Lung microvascular endothelial cell (primary cell): ENCODE data around the gene TNS3. TPM values are rescaled to one million over a fixed set of nuclear protein-coding genes. Genes with fewer than 3 reads are reported as not detected.

ENCODE experiments used
- DNase-seq, 2 donors: peaks; one replicate each; pipeline versions ENCODE4 v3.0.0 to v3.0.0-alpha.2; 2010; ENCODE audit warnings: low read depth in 2 of 2
- total RNA-seq: library from RNA; depleted of rRNA; stranded (reverse); fragments of >200 nt; gene quantifications from 2 replicates; pipeline ENCODE4 v1.2.1, GENCODE V29; 2014

The TNS3 gene
- total RNA-seq, 1 donor from 2014 or later, result 10.3 TPM

DNA sequence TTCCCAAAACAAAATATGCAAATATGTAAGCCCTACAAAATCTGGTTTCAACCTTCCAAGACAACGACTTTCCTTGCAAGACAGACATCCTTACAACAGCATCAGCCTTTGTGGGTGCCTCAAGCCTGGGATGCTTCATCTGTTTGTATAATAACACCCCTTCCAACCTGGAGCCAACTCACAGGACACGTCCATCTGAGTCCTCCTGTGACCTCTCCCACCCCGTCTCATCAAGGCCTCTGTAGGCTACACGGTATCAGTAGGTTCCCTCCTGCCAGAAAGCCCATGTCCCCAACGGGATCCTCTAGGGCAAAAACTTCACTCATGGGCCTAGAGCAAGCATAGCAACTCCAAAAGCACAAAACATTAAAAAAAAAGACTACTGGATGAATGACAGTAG lies 173.2 kb downstream of the TNS3 start:
- no peak for DNase-seq

DNA sequence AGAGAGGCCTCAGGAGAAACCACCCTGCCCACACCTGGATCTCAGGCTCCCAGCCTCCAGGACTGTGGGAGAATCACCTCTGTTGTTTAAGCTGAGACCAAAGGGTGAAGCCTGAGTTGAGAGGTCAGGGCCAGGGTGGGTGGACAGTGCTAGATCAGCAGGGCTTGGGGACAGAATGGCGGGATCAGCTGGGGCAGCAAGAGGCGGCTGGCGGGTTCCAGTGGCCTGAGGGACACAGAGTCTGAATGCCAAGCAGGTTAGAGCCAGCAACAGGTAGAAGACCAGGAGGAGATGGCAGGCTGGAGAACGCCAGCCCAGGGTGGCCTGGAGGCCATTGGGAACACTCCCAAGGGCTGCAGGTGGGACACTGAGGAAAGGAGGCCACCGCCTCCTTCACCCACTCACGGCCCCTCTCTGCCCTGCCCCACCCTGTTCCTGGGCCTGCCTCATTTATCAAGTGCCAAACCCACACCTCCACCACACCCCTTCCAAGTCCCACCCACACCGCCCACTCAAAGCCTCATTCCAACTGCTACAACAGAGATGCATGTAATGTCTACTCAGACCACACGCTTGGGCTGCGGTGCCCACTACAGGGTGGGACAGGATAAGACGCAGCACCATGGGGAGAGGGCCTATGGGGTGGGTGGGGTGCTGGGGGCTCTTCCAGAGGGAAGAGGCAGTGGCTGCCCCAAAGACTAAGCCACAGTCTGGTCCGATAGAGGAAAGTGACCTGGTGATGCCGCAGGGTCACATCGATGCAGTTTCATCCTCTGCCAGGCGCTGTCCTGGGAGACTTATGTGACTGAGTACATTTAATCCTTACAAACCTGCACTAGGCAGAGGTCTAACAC lies 173.9 kb downstream of the TNS3 start:
- no peak for DNase-seq

DNA sequence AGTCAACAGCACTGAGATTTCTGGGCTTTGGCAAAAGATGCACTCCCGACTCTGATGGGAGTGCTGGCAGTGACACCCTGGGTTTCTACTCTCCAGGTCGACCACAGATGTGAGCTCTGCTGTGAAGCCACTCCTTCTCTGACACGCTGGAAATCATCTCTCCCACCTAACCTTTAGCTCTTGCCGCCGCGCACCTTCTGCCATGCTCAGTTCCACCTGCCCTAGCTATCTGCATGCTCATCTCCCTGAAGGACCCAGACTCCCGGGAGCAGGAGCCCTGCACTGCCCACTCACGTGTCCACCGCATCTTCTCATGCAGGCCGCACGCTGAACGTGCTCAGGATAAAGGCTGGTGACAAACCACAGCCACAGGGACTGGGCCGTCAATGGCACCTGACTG lies 174.8 kb downstream of the TNS3 start:
- no peak for DNase-seq

DNA sequence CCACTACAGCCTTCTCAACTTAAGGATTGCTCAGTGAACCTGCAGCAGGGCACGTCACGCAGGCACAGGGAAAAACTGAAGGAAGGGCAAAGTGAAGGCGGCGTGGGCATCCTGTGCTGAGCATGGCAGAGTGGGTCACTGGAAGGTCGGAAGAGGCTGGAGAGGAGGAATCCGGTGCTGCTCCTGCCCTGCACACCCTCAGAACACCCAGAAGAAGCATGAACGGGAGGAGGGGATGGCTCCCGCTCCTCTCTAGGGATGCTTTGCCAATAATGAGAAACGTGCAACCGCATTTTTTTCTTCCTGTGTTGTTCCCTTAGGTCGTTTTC lies 175.1 kb downstream of the TNS3 start:
- no peak for DNase-seq

DNA sequence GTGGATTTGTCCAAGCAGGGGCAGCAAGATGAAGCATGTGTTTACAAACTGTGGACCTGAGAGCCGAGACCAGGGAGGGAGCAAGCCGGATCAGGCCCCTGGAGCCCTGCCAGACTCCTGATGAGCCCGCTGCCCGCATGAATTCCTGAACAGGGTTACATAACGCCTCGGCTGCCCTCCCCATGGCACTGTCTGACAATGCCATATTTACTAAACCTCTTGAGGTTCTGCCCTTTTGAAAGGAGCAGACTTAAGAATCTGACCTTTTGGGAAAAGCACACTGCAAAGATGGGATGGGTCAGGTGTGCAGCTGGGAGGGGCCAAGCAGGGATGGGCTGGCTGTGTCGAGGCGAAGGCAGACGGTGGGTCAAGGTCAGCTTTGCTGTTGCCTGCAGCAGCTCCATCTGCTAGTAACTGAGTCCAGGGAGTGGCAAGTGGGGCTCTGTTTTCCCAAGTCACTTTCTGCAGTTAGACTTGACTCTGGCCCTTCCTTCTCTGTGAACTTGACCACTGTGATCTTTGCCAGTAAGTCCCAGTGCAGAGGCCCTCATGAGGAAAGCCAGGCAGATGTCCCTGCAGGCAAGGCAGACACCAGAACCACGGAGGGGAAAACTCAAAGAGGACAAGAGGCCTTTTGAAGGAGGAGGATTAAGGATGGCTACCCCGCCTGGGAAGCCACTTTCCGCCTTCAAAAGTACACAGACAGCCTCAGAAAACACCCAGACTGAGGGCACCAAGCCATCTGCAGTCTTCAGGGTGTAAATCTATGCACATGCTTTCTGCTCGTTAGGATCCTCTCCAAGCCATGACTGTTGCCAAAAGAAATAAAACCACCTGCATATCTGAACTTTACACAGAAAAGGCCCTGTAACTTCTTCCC lies 175.8 kb downstream of the TNS3 start:
- DNase-seq, result peak; percentile 53 to 56

DNA sequence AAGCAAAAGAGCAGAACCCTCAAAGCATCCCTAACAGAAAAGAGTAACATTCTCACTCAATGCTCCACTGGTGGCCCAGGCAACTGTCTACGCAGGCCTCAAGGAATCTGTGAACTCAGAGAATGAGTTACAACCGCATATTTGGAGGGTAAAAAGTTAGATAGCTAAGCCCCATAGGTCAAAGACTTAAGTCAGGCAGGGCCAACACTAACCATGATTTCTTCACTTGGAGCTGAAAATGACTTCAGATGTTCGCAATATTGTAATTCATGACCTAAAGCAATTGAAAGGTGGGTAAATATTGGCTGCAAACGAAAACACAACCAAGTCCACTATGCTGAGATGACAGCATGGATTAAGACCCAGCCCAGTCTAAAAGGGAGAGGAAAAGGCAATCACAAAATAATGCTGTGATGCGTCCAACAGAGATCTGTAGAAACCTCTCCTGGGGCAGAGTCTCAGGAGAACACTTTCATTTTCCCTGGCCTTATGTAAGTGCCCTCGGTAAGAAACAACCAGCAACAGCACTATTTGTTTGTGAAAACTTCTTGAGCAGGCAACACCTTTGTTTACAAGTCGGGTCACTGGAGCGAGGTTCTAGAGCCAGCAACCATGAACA lies 176.5 kb downstream of the TNS3 start:
- no peak for DNase-seq

DNA sequence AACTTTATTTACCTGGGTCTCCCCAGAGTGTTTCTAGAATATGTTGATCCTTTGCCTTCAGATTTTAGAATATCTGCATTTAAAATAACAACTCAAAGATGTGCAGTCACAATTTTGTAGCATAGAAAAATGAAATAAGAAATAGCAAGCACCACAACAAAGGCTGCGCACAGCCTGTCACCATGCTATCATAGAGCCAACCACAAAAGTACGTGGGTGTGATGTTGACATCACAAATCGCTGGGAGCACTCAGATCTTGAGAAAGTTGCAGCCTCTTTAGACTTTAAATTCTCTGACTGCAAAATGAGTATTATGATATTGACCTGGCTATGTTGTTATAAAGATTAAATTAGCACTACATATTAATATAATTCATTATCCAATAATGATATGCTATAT lies 177.9 kb downstream of the TNS3 start:
- DNase-seq, result no peak

DNA sequence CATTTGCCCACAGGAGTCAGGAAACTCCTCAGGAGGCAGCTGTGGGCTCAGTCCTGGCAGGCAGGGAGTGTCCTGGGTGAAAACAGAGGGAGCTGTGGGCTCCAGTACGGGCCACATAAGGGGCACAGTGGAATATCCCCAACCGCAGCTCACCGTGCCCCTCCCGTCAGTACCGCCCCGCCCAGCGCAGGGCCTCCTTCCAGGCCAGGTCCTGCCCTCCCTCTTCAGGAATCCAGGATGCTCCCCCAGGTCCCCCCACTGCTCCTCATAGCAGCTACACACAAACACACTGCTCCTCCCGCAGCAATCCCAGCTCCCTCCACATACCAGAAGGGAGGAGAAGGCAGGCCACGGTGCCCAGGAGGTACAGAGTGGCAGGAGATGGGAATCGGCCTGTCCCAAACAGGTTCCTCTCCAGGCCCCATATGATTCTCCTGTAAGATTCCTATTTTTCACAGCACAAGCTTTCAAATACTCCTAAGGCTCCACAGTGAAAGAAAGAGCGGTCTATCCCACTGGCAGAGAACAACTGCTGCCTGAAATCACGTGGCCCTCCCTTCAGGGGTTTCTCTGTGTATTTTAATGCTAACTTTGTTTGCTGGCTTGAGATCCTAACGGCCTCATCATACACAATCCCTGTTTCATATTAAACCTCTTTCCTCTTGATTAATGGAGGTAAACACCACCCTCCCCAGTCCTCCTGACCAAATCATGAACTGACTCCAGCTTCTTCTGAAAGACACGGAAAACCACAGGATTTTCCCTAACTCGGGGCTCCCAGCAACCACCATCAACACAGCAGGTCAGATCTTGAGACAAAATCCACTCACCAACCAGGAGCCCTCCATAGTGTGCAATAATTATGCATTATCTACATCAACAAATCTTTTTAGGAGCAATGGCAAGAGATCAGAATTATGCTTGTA lies 178.7 kb downstream of the TNS3 start:
- no peak for DNase-seq

DNA sequence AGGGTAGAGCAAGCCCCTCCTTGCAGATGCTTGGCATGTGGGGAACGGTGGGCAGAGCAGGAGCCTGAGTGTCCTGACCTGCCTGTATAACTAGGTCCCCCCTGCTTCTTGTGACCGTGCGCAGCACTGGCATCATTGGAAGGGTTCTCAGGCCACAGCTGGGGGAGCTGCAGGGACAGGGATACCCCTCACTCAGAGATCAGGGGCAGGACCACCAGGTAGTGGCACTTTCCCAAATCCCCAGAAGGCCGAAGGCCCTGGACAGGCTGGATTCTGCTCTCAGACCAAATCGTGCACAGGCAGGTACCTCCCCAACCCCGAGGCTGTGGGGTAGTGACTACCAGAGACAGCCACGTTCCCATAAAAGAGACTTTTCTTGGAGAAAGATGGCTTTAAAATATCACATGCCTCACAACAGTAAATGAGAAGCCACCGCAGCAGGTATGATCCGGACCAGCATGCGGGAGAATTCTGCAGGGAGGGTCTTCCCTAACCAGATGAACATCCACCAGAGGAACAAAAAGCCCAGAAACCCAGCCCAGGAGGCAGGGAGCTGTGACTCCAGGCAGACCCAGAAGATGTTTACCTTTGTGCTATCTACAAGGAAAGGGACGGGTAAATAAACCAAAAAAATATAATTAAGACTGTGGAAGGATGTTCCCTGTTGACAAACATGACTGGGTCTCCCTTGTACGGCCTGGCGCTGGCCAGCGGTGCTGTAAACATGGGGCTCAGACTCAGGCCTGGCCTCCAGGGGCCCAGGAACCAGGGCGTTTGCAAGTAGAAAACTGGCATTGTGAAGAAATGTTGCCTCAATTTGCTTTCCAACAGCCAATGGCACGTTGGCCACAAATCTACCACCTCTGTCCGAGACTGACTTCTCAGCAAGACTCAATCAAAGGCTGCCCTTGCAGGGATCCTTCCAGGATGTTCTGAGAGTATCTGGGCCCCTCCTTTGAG lies 180.0 kb downstream of the TNS3 start:
- DNase-seq, result no peak

DNA sequence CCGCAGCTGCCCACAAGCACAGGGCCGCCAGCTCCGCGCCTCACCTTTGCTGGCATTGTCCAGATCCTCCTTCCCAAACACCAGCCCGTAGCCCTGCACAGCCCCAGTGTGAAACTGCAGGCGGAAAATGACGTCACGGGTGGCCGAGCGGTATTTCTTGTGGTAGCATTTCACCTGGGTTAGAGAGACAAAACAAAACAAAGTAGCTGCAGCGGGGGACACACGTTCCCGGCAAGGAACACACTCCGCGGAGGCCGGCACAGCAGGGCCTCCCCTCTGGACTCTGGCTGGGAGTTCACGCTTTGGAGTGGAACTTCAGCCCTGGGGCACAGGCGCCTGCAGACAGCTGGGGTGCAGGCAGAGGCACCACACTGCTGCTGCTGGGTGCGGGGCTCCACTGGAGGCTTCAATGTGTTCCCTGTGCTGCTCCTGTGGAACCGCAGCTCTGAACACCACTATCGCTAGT lies 181.1 kb downstream of the TNS3 start:
- no peak for DNase-seq

DNA sequence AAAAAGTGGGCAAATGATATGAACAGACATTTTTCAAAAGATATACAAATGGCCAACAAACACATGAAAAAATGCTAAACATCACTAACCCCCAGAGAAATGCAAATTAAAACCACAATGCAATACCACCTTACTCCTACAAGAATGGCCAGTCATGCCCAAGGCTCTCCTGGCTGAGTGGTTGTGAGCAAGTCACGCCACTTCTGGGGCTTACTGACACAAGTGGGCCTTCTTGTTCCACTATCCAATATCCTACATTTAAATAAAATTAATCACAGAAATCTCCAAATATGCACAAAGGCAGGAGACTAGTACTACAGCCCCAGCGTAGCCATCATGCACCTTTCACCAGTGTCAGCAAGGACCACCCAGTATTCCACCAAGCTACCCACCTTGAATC lies 181.9 kb downstream of the TNS3 start:
- DNase-seq, result no peak

DNA sequence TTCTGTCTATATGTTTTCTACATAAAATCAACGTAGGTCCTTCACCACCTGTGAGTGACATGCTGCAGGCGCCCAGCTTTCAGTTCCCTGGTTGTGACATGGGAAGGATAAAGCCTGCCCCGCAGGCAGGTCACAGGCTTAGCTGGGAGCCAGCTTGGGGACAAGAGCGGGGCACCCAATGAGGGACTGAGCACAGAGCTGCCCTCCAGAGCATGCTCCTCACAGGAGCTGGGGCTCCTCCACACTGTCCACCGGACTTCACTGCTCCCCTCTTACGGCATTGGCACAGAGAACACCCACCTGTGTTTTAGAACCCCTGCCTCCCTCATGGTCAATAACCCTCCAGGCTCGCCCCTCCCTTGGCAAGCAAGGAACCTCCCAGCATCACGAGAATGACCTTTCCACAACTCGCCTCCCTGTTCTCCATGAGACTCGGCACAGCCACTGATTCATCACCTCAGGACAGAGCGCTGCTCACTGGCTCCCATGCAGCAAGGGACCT lies 187.1 kb downstream of the TNS3 start:
- DNase-seq, result no peak

DNA sequence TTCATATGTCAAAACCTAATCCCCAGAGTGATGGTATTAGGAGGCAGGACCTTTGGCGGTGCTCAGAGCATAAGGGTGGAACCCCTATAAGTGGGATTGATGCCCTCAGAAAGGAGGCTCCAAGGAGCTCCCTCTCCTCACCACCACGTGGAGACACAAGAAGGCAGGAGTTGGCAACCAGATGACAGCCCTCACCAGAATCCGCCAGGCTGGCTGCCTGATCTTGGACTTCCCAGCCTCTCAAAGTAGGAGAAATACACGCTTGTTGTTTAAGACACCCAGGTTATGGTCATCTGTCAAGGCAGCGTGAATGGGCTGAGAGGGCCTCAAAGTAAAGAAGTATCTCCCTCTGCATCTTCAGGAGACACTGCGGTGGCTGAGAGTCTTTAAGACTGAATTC lies 187.7 kb downstream of the TNS3 start:
- DNase-seq, result no peak

DNA sequence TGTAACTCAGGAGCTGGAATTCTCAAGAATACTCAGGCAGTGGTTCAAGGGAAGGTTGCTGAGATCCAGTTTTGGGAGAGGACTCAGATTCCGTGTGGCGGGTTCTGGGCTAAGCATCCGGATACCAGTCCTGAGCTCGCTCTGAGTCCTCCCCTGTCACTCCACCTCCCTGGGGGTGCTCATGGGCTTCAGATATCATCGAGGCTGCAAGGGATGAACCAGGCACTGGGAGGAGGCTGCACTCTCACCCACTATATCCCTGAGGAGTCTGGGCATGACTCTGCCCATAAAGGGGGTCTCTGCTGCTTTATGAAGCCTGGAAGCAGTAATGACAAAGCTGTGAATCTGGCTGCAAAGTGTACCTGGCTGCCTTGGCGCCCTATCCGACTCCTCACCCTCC lies 188.5 kb downstream of the TNS3 start:
- no peak for DNase-seq

DNA sequence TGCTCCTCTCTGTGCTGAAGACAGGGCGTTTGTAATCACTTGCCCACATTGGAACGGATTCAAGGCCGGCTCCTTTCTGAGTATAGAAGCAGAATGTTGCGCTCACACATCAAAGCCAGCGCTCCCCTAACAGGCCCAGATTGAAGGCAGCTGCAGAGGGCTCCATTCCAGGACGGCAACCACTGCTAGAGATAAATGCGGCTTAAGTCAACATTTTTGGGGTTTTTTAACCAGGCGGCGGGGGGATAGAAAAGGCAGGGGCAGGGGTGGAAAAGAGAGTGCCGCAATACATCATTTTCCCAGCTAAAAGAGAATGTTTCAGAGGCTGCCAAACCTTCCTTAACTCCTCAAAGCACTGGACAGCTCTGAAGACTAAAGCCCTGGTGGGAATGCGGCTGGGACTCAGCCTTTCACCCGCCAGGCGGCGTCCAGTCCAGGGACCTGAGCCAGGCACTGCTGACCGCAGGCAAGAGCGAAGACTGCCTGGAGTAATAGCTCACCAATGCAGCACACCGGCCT lies 189.6 kb downstream of the TNS3 start:
- no peak for DNase-seq

DNA sequence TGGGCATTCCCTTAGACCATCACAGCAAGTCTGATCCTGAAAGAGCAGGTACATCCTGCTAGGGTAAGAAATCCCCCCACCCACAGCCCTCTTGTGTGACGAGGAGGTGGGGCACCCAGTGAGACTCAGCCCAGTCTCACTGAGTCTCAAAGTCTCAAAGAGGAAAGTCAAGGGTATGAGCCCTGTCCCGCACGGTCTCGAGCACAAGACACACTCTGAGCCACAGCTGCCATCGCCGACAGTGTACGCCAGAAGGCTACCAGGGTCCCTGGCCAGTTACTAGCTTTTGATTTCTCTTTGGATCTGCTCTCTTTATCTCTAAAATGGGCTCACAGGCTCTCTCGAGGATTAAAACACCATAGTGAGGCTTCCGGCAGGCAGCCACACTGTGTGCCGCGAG lies 190.2 kb downstream of the TNS3 start:
- DNase-seq, result no peak

DNA sequence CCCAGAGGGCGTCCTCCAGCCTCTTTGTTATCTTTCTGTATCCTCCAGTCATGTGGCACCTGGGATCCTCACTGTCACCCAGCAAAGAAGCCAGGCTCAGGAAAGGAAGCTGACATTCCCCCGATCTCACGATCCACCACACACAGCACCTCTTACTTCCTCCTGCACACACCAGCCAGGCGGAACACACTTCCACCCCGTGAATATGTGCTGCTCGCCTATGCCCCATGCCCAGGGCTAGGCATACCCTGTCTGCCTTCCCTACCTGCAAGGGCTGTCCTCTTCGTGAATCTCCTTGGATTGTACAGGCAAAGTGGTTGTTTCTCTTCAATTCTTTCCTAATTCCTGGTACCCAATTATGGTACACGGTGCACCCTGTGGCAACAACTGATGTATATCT lies 191.0 kb downstream of the TNS3 start:
- DNase-seq, result no peak

DNA sequence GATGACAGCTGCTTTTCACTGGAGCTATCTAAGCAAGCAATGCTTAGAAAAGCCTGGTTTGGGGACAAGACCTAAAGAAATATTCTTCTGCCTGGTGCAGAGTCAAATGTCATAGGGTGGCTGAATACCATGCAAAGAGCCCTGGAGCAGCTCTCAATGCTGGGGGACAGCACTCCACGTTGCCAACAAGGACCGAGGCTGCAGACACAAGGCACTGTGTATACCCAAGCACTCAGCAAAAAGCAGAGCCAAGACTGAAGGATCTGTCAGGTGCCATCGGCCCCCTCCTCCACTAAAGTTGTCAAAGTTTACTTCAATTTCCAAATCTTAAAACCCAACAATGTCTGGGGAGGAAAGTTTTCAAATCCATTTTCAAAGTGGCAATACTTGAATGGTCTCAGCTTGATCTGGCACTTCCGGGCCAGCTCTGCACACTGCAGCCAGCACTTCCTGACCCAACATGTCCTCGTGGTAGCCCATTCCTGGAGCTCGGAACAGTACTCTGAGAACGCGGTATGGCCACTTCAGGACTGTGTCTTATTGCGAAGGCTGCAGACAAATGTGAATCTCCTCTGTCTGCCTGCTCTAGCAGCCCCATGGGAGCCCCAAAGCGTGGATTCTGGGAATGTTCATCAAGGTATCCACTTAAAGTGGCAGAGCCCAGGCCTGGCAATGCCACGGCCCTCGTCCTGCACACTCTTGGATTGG lies 191.8 kb downstream of the TNS3 start:
- DNase-seq, result no peak
